Common myeloid progenitor, CD34-positive (primary cell): ENCODE data around the gene STK24.

ENCODE experiments used
- CTCF ChIA-PET: fragments of 350-600 bp; sonication (Branson Sonifier 250); formaldehyde crosslinking; loops from one replicate; lab custom pipeline; 2021; ENCODE audit warnings: antibody characterized with exemption; lab: Charles Lee
- POLR2A ChIA-PET: fragments of 350-600 bp; sonication (Branson Sonifier 250); formaldehyde crosslinking; loops from one replicate; lab custom pipeline; 2021; ENCODE audit warnings: antibody characterized with exemption; lab: Charles Lee
- DNase-seq, 3 donors: peaks; one replicate each; pipeline versions ENCODE4 v3.0.0 to v3.0.0-alpha.2; 2013
- H3K27ac ChIP-seq, 2 experiments: 1 replicate in 1 of 2; 2 replicates in 1 of 2; pipeline ENCODE4 v1.7.0; 2013; ENCODE audit warnings: inconsistent platforms in 2 of 2, low read length in 2 of 2, mild to moderate bottlenecking in 2 of 2, low read depth in 1 of 2, moderate library complexity in 1 of 2; ENCODE audit not compliant: severe bottlenecking in 2 of 2, insufficient read depth in 1 of 2, poor library complexity in 1 of 2
- H3K27me3 ChIP-seq, 5 experiments: replicated peaks in 2 of 5; 1 replicate in 3 of 5; 2 replicates in 2 of 5; pipeline versions ENCODE4 v1.6.1 to v1.7.0; 2013; ENCODE audit warnings: low read length in 4 of 5, mild to moderate bottlenecking in 2 of 5, moderate library complexity in 2 of 5, inconsistent platforms in 1 of 5; ENCODE audit not compliant: insufficient read depth in 5 of 5, control insufficient read depth in 4 of 5
- H3K36me3 ChIP-seq, 4 experiments: 1 replicate in 2 of 4; 2 replicates in 2 of 4; pipeline versions ENCODE4 v1.6.1 to v1.7.0; 2013; ENCODE audit warnings: low read length in 3 of 4, control low read depth in 1 of 4, mild to moderate bottlenecking in 1 of 4; ENCODE audit not compliant: control insufficient read depth in 4 of 4, insufficient read depth in 4 of 4
- H3K4me1 ChIP-seq, 4 experiments: 1 replicate in 3 of 4; 2 replicates in 1 of 4; pipeline versions ENCODE4 v1.6.1 to v1.7.1; 2013; ENCODE audit warnings: low read length in 3 of 4, mild to moderate bottlenecking in 3 of 4, control low read depth in 1 of 4, inconsistent platforms in 1 of 4, moderate library complexity in 1 of 4; ENCODE audit not compliant: control insufficient read depth in 4 of 4, insufficient read depth in 4 of 4; ENCODE audit errors: control extremely low read depth in 1 of 4
- H3K4me3 ChIP-seq, 7 experiments: 1 replicate in 4 of 7; 2 replicates in 3 of 7; pipeline versions ENCODE4 v1.5.1 to v1.7.0; 2013; ENCODE audit warnings: mild to moderate bottlenecking in 7 of 7, low read length in 6 of 7, moderate library complexity in 6 of 7, inconsistent platforms in 2 of 7, low read depth in 2 of 7, control low read depth in 1 of 7; ENCODE audit not compliant: insufficient read depth in 4 of 7, control insufficient read depth in 1 of 7; ENCODE audit errors: extremely low read depth in 1 of 7
- H3K9me3 ChIP-seq, 5 experiments: 1 replicate in 4 of 5; 2 replicates in 1 of 5; pipeline versions ENCODE4 v1.6.1 to v1.7.1; 2013; ENCODE audit warnings: low read length in 4 of 5, mild to moderate bottlenecking in 2 of 5, inconsistent platforms in 1 of 5, low read depth in 1 of 5, moderate library complexity in 1 of 5; ENCODE audit not compliant: control insufficient read depth in 4 of 5, insufficient read depth in 2 of 5; ENCODE audit errors: control extremely low read depth in 1 of 5
- WGBS: methylation state at CpG from one replicate; pipeline ENCODE4 v1.1.5; 2013; ENCODE audit not compliant: insufficient coverage; 5-methylcytosine and 5-hydroxymethylcytosine counted together

The STK24 gene

GRCh38 chr13:98411013-98411412 is 165.9 kb downstream of the STK24 start:
- no peak for DNase-seq
- ChIA-PET CTCF (interaction anchor here (0.9 kb wide), 1 partner anchor 11 kb away, joined by 3 read pairs; no protein-coding TSS in a partner anchor), POLR2A (no interaction called here)
- no peaks in the 10 kb centered on the region for H3K27me3 ChIP-seq
- H3K4me1 ChIP-seq, result peaks cover 5 to 12% (median 7%) of the 10 kb centered on the region in 4 experiments
- H3K4me3 ChIP-seq, result no peak overlapping the region
- WGBS, result 98% methylated on average over 5 of the region's 5 CpGs
- no peaks in the 10 kb centered on the region for H3K9me3 ChIP-seq
- H3K27ac ChIP-seq, result no peak overlapping the region
- no peaks in the 10 kb centered on the region for H3K36me3 ChIP-seq

- 100% methylated on average over 6 of the region's 11 CpGs for WGBS
- ChIA-PET CTCF (interaction anchor here (0.9 kb wide), 1 partner anchor 11 kb away, joined by 3 read pairs; no protein-coding TSS in a partner anchor), POLR2A (interaction anchor here (0.6 kb wide), 1 partner anchor 26 kb away, joined by 3 read pairs; no protein-coding TSS in a partner anchor)
- H3K27ac ChIP-seq, result no peak overlapping the region
- no peaks in the 10 kb centered on the region for H3K9me3 ChIP-seq
- H3K4me3 ChIP-seq, result no peak overlapping the region
- DNase-seq, result no peak
- no peaks in the 10 kb centered on the region for H3K27me3 ChIP-seq
- peaks cover 5 to 12% (median 7%) of the 10 kb centered on the region in 4 experiments for H3K4me1 ChIP-seq
- H3K36me3 ChIP-seq, result no peaks in the 10 kb centered on the region
Observed at GRCh38 chr13:98410612-98411011, 166.3 kb downstream of the STK24 start.

- Histone ChIP-seq H3K27ac (no peak overlapping the region), H3K36me3 (no peaks in the 10 kb centered on the region), H3K4me3 (no peak overlapping the region), H3K4me1 (peaks cover 5 to 12% (median 7%) of the 10 kb centered on the region in 4 experiments), H3K9me3 (no peaks in the 10 kb centered on the region), H3K27me3 (no peaks in the 10 kb centered on the region)
- CTCF ChIA-PET, result no interaction called here
- DNase-seq, result no peak
- WGBS, result 97% methylated on average over 5 of the region's 13 CpGs
- POLR2A ChIA-PET, result no interaction called here
Observed at GRCh38 chr13:98409281-98409680, 167.6 kb downstream of the STK24 start.

GRCh38 chr13:98407575-98407974 is 169.3 kb downstream of the STK24 start:
- ChIA-PET POLR2A (interaction anchor here (0.6 kb wide), 1 partner anchor 379 kb away, joined by 4 read pairs; no protein-coding TSS in a partner anchor), CTCF (interaction anchor here (1.3 kb wide), 1 partner anchor 106 kb away, joined by 4 read pairs; no protein-coding TSS in a partner anchor)
- no peaks in the 10 kb centered on the region for H3K36me3 ChIP-seq
- H3K27ac ChIP-seq, result no peak overlapping the region
- 93% methylated on average over 4 of the region's 4 CpGs for WGBS
- DNase-seq, result no peak
- no peak overlapping the region for H3K4me3 ChIP-seq
- no peaks in the 10 kb centered on the region for H3K9me3 ChIP-seq
- H3K27me3 ChIP-seq, result no peaks in the 10 kb centered on the region
- H3K4me1 ChIP-seq, result peaks cover 2 to 12% (median 7%) of the 10 kb centered on the region in 4 experiments

GRCh38 chr13:98406971-98407370 is 169.9 kb downstream of the STK24 start:
- CTCF ChIA-PET, result no interaction called here
- Histone ChIP-seq H3K36me3 (no peaks in the 10 kb centered on the region), H3K4me1 (peaks cover 0 to 8% (median 4%) of the 10 kb centered on the region in 4 experiments), H3K9me3 (no peaks in the 10 kb centered on the region), H3K4me3 (no peak overlapping the region), H3K27ac (no peak overlapping the region), H3K27me3 (no peaks in the 10 kb centered on the region)
- POLR2A ChIA-PET, result no interaction called here
- 96% methylated on average over 4 of the region's 9 CpGs for WGBS
- no peak for DNase-seq

- Histone ChIP-seq H3K36me3 (no peaks in the 10 kb centered on the region), H3K4me1 (peaks cover 0 to 3% (median 0%) of the 10 kb centered on the region in 4 experiments), H3K4me3 (no peak overlapping the region), H3K27me3 (peaks cover 0 to 2% (median 0%) of the 10 kb centered on the region in 5 experiments), H3K27ac (no peak overlapping the region), H3K9me3 (no peaks in the 10 kb centered on the region)
- ChIA-PET CTCF (interaction anchor here (0.7 kb wide), 1 partner anchor 548 kb away, joined by 3 read pairs; no protein-coding TSS in a partner anchor), POLR2A (no interaction called here)
- DNase-seq, result no peak
- WGBS, result 97% methylated on average over 9 of the region's 9 CpGs
Observed at GRCh38 chr13:98406427-98406826, 170.5 kb downstream of the STK24 start.

- Histone ChIP-seq H3K27me3 (peaks cover 0 to 2% (median 0%) of the 10 kb centered on the region in 5 experiments), H3K27ac (no peak overlapping the region), H3K4me1 (no peaks in the 10 kb centered on the region), H3K9me3 (no peaks in the 10 kb centered on the region), H3K4me3 (no peak overlapping the region), H3K36me3 (no peaks in the 10 kb centered on the region)
- WGBS, result 100% methylated on average over 3 of the region's 8 CpGs
- no peak for DNase-seq
- ChIA-PET CTCF (interaction anchor here (0.7 kb wide), 1 partner anchor 547 kb away, joined by 3 read pairs; no protein-coding TSS in a partner anchor), POLR2A (no interaction called here)
Observed at GRCh38 chr13:98405690-98406344, 171.1 kb downstream of the STK24 start.
